Tibial nerve (tissue), 4 donors: Measurements from ENCODE around the gene FOXA2. TPM values are rescaled to one million over a fixed set of nuclear protein-coding genes. Genes with fewer than 3 reads are reported as not detected.

Experiments used
- DNase-seq, 2 donors: peaks; one replicate each; pipeline ENCODE4 v3.0.0-alpha.2; 2019; ENCODE audit warnings: low spot score in 2 of 2
- H3K27ac ChIP-seq, 4 donors: fragments of 200-600 bp; sonication (generic) in 3 of 4; one replicate each; pipeline ENCODE4 v1.5.1; 2017 to 2019; ENCODE audit warnings: mild to moderate bottlenecking in 1 of 4
- H3K27me3 ChIP-seq, 2 donors: fragments of 200-600 bp; sonication (generic) in 1 of 2; one replicate each; pipeline versions ENCODE4 v1.5.1 to v1.6.0; 2017 to 2019
- H3K36me3 ChIP-seq, 3 donors: fragments of 200-600 bp; sonication (generic); one replicate each; pipeline ENCODE4 v1.5.1; 2018 to 2019
- H3K4me1 ChIP-seq, 4 donors: fragments of 200-600 bp; sonication (generic) in 3 of 4; one replicate each; pipeline ENCODE4 v1.5.1; 2017 to 2019
- H3K4me3 ChIP-seq, 4 donors: fragments of 200-600 bp; sonication (generic) in 3 of 4; one replicate each; pipeline ENCODE4 v1.5.1; 2017 to 2019; ENCODE audit warnings: mild to moderate bottlenecking in 1 of 4, moderate library complexity in 1 of 4
- H3K9me3 ChIP-seq, 4 donors: fragments of 200-600 bp; sonication (generic) in 3 of 4; one replicate each; pipeline ENCODE4 v1.5.1; 2017 to 2019
- CTCF ChIP-seq, 5 experiments: fragments of 200-600 bp in 3 of 5; fragments of 450-650 bp in 2 of 5; sonication (generic) in 3 of 5; IDR thresholded peaks; one replicate each; pipeline ENCODE4 v1.5.1; 2016 to 2019; ENCODE audit warnings: antibody characterized with exemption in 5 of 5, mild to moderate bottlenecking in 3 of 5, moderate library complexity in 2 of 5
- EP300 ChIP-seq, 2 donors: sonication (generic); formaldehyde crosslinking; IDR thresholded peaks; one replicate each; pipeline ENCODE4 v1.6.1; 2017; ENCODE audit warnings: antibody characterized with exemption in 2 of 2, mild to moderate bottlenecking in 1 of 2
- POLR2A ChIP-seq, 2 donors: fragments of 450-650 bp; IDR thresholded peaks; one replicate each; pipeline ENCODE4 v1.6.1; 2017; ENCODE audit warnings: antibody characterized with exemption in 2 of 2, mild to moderate bottlenecking in 2 of 2, moderate library complexity in 2 of 2
- WGBS, 2 donors: methylation state at CpG; one replicate each; pipeline ENCODE4 v1.1.5; 2018; 5-methylcytosine and 5-hydroxymethylcytosine counted together
- total RNA-seq, 4 donors: library from RNA; depleted of rRNA; stranded (reverse); fragments of >200 nt; gene quantifications; one replicate each; pipeline ENCODE4 v1.1.0, GENCODE V29; 2016

The FOXA2 gene
- total RNA-seq, 4 donors from 2014 or later, result 0.60 TPM; not detected in 3

- TF ChIP-seq POLR2A (IDR thresholded peaks at IDR 0.05) (no peak), EP300 (IDR thresholded peaks at IDR 0.05) (no peak), CTCF (IDR thresholded peaks at IDR 0.05) (no peak)
- no peak overlapping the region for H3K27ac ChIP-seq
- peaks cover 0 to 98% of the 10 kb centered on the region in 2 donors for H3K27me3 ChIP-seq
- no peaks in the 10 kb centered on the region for H3K36me3 ChIP-seq
- no peak for DNase-seq
- 8 to 10% methylated on average over 3 to 4 of the region's 6 CpGs for WGBS, 2 donors
- H3K4me1 ChIP-seq, result peaks cover 0 to 14% (median 0%) of the 10 kb centered on the region in 4 donors
- H3K9me3 ChIP-seq, result no peaks in the 10 kb centered on the region
- H3K4me3 ChIP-seq, result no peak overlapping the region
These were observed 11.9 kb downstream of the FOXA2 start for GRCh38 chr20:22572491-22572890.

- Histone ChIP-seq H3K4me3 (no peak overlapping the region), H3K27ac (no peak overlapping the region), H3K36me3 (no peaks in the 10 kb centered on the region), H3K27me3 (peaks cover 0 to 98% of the 10 kb centered on the region in 2 donors), H3K9me3 (no peaks in the 10 kb centered on the region), H3K4me1 (peaks cover 0 to 13% (median 0%) of the 10 kb centered on the region in 4 donors)
- no peak for TF ChIP-seq CTCF (IDR thresholded peaks at IDR 0.05)
- TF ChIP-seq POLR2A (IDR thresholded peaks at IDR 0.05), result no peak
- TF ChIP-seq EP300 (IDR thresholded peaks at IDR 0.05), result no peak
- no peak for DNase-seq
- 24 to 27% methylated on average over 3 of the region's 3 CpGs for WGBS, 2 donors
These were observed 12.3 kb downstream of the FOXA2 start for GRCh38 chr20:22572023-22572422.

GRCh38 chr20:22569353-22569752 lies 15.0 kb downstream of the FOXA2 start:
- no peak for TF ChIP-seq CTCF (IDR thresholded peaks at IDR 0.05)
- TF ChIP-seq EP300 (IDR thresholded peaks at IDR 0.05), result no peak
- no peak for TF ChIP-seq POLR2A (IDR thresholded peaks at IDR 0.05)
- Histone ChIP-seq H3K27ac (no peak overlapping the region), H3K4me1 (peaks cover 0 to 13% (median 0%) of the 10 kb centered on the region in 4 donors), H3K4me3 (no peak overlapping the region), H3K9me3 (no peaks in the 10 kb centered on the region), H3K36me3 (no peaks in the 10 kb centered on the region), H3K27me3 (peaks cover 0 to 97% of the 10 kb centered on the region in 2 donors)
- 11 to 12% methylated on average over 11 of the region's 11 CpGs for WGBS, 2 donors
- no peak for DNase-seq

GRCh38 chr20:22568872-22569344 lies 15.5 kb downstream of the FOXA2 start:
- DNase-seq, result no peak
- H3K27ac ChIP-seq, result no peak overlapping the region
- no peaks in the 10 kb centered on the region for H3K36me3 ChIP-seq
- WGBS, 2 donors, result 3% methylated on average over 21 to 31 of the region's 31 CpGs
- H3K4me1 ChIP-seq, result peaks cover 0 to 13% (median 0%) of the 10 kb centered on the region in 4 donors
- no peak overlapping the region for H3K4me3 ChIP-seq
- peaks cover 0 to 97% of the 10 kb centered on the region in 2 donors for H3K27me3 ChIP-seq
- no peak for TF ChIP-seq EP300 (IDR thresholded peaks at IDR 0.05)
- no peak for TF ChIP-seq CTCF (IDR thresholded peaks at IDR 0.05)
- no peak for TF ChIP-seq POLR2A (IDR thresholded peaks at IDR 0.05)
- H3K9me3 ChIP-seq, result no peaks in the 10 kb centered on the region

GRCh38 chr20:22567944-22568871 lies 16.2 kb downstream of the FOXA2 start:
- H3K36me3 ChIP-seq, result no peaks in the 10 kb centered on the region
- no peak for DNase-seq
- H3K27ac ChIP-seq, result no peak overlapping the region
- TF ChIP-seq POLR2A (IDR thresholded peaks at IDR 0.05), result no peak
- no peak for TF ChIP-seq EP300 (IDR thresholded peaks at IDR 0.05)
- no peak for TF ChIP-seq CTCF (IDR thresholded peaks at IDR 0.05)
- 4 to 5% methylated on average over 52 to 57 of the region's 57 CpGs for WGBS, 2 donors
- H3K9me3 ChIP-seq, result no peaks in the 10 kb centered on the region
- H3K4me3 ChIP-seq, result no peak overlapping the region
- peaks cover 0 to 97% of the 10 kb centered on the region in 2 donors for H3K27me3 ChIP-seq
- peaks cover 0 to 13% (median 0%) of the 10 kb centered on the region in 4 donors for H3K4me1 ChIP-seq
